ENCODE results near the gene OSGIN1.

The OSGIN1 gene

DNA sequence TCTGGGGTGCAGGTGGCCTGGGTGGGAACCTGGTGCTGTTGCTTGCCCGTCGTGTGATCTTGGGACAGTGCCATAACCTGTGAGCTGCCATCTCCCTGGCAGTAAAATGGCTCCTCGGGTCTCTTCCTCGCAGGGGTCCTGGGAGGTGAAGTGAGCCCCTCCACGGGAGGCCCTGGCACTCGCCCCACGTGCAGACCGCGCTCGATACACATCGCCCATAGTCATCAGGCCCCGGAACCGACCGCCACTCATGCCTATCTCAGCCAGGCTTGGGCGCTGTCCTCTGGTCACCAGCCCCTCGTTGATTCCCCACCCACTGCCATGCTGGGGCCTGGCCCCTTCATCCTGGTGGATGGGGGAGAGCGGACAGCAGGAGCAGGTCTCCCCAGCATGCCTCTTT, 21.5 kb upstream of the OSGIN1 start:
- H3K36me3 Mint-ChIP-seq (ENCODE audit: insufficient read depth) = peaks cover 9% of the 10 kb centered on the region
- H3K4me3 Mint-ChIP-seq = no peak overlapping the region
- H3K4me1 Mint-ChIP-seq (ENCODE audit: low read depth in 2 of 2) = peaks cover 1% of the 10 kb centered on the region in 2 donors
- no peak for DNase-seq
- no peaks in the 10 kb centered on the region for H3K9me3 Mint-ChIP-seq
- H3K27me3 Mint-ChIP-seq = peaks cover 14 to 22% of the 10 kb centered on the region in 2 donors
- H3K27ac Mint-ChIP-seq = no peak overlapping the region
- ATAC-seq (replicated peaks) = no peak

DNA sequence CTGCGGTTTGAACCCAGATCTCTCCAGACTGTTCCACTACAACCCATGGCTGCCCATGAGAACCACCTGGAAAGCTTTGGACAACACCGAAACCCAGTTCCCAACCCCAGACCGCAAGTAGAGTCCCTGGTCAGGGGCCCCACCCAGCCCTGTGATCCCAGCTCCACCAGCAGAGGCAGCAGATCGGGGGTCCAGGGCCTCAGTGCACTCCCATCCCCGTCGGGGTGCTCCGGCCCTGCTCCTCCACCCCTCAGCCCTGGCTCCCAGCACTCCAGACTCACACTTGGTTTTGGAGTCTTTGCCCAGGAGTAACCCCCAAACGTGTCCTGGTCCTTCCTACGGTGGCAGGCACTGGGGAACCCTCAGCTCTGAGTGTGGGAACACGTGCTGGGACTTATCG, 20.7 kb upstream of the OSGIN1 start:
- Mint-ChIP-seq H3K4me3 (no peak overlapping the region), H3K4me1 (ENCODE audit: low read depth in 2 of 2) (no peaks in the 10 kb centered on the region), H3K36me3 (ENCODE audit: insufficient read depth) (peaks cover 5% of the 10 kb centered on the region), H3K27me3 (peaks cover 22 to 27% of the 10 kb centered on the region in 2 donors), H3K27ac (no peak overlapping the region), H3K9me3 (no peaks in the 10 kb centered on the region)
- DNase-seq (no peak), ATAC-seq (replicated peaks) (no peak)

DNA sequence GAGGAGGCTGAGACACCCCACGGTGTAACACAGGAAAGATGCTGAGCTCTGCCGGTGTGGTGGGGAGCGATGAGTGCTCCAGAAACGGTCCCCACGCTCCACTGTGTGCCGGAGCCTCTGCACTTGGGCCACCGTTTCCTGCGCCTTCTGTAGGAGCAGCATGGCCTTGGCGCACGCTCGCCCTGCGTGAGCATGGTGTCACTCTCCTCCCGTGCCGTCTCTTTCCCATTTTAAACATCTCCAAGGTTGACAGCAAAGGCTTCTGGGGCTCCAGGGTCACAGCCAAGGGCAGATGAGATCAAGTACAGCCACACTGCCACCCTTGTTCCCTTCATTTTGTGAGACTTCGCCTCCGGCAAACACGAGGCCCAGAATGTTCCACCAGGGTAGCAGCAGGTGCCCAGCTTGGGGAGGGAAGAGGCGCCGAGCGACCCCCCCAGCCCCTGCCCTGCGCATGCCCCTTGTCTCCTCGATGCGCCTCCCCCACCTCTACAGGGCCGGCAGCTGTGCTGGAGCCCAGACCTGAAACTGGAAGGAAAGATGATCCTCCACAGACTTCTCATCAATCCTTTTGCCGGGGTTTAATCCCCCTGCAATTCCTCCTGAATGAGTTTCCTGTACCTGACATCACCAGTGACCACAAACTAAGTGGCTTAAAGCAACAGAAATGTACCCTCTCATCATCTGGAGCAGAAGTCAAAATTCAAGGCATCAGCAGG, 19.9 kb upstream of the OSGIN1 start:
- H3K27me3 Mint-ChIP-seq = peaks cover 24 to 27% of the 10 kb centered on the region in 2 donors
- no peak for ATAC-seq (replicated peaks)
- H3K4me1 Mint-ChIP-seq (ENCODE audit: low read depth in 2 of 2) = no peaks in the 10 kb centered on the region
- H3K4me3 Mint-ChIP-seq = no peak overlapping the region
- no peak for DNase-seq
- peaks cover 5% of the 10 kb centered on the region for H3K36me3 Mint-ChIP-seq (ENCODE audit: insufficient read depth)
- no peak overlapping the region for H3K27ac Mint-ChIP-seq
- no peaks in the 10 kb centered on the region for H3K9me3 Mint-ChIP-seq

DNA sequence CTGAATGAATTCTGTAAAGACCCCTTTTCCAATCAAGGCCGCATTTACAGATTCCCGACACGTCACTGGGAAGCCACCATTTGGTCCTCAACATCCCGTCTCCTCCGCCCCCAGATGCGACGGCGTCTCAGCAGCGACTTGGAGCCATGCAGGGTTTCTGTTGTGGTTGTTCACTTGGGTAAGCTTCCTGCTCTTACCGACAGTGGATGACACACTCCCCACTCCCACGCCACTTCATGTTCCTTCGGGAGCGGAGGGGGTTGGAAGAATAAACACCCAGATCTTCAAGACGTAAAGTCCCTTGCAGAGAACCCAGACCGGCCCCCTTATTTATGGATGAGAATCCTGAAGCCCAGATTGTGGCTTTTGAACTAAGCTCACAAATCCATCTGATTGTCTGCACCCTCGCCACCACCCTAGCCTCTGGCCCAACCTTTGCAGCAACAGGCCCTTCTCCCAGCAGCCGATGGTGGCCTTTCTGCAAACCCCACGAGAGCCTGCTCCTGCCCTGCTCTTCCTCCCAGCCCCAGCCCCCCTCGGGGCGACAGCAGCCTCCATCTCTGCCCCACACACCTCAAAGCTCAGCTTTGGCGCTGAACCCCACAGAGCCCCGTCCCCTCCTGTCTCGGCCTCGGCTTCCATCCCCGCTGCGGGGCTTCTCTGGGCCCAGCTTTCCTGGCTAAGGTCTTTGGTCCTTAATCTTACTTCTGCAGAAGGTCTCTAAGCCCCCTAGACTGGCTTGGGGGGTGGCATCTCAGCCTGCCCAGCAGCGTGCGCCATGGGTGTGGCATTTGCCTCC, 19.0 kb upstream of the OSGIN1 start:
- Mint-ChIP-seq H3K27ac (no peak overlapping the region), H3K4me1 (ENCODE audit: low read depth in 2 of 2) (no peaks in the 10 kb centered on the region), H3K9me3 (no peaks in the 10 kb centered on the region), H3K4me3 (no peak overlapping the region), H3K36me3 (ENCODE audit: insufficient read depth) (peaks cover 5% of the 10 kb centered on the region), H3K27me3 (peaks cover 24 to 30% of the 10 kb centered on the region in 2 donors)
- DNase-seq (no peak), ATAC-seq (replicated peaks) (no peak)

DNA sequence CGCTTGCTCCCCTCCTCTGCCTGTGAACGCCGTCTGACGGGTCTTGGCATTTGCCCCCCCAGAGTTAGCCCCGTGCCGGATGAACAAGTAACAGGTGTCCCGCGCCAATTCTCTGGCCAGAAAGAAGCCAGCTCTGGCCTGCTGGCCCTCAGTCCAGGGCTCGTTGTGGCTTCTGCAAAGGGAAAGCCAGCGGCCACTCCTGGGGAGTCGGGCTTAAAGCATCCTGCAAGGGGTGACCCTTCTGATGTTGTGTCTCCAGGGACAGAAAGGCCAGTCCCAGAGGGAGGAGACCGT, 18.4 kb upstream of the OSGIN1 start:
- H3K4me3 Mint-ChIP-seq = no peak overlapping the region
- peaks cover 5% of the 10 kb centered on the region for H3K36me3 Mint-ChIP-seq (ENCODE audit: insufficient read depth)
- H3K27me3 Mint-ChIP-seq = peaks cover 24 to 35% of the 10 kb centered on the region in 2 donors
- H3K9me3 Mint-ChIP-seq = no peaks in the 10 kb centered on the region
- H3K27ac Mint-ChIP-seq = peak overlapping the region in 1 of 2 donors; percentile 35
- H3K4me1 Mint-ChIP-seq (ENCODE audit: low read depth in 2 of 2) = peaks cover 0 to 2% of the 10 kb centered on the region in 2 donors
- ATAC-seq (replicated peaks) (no peak), DNase-seq (no peak)

DNA sequence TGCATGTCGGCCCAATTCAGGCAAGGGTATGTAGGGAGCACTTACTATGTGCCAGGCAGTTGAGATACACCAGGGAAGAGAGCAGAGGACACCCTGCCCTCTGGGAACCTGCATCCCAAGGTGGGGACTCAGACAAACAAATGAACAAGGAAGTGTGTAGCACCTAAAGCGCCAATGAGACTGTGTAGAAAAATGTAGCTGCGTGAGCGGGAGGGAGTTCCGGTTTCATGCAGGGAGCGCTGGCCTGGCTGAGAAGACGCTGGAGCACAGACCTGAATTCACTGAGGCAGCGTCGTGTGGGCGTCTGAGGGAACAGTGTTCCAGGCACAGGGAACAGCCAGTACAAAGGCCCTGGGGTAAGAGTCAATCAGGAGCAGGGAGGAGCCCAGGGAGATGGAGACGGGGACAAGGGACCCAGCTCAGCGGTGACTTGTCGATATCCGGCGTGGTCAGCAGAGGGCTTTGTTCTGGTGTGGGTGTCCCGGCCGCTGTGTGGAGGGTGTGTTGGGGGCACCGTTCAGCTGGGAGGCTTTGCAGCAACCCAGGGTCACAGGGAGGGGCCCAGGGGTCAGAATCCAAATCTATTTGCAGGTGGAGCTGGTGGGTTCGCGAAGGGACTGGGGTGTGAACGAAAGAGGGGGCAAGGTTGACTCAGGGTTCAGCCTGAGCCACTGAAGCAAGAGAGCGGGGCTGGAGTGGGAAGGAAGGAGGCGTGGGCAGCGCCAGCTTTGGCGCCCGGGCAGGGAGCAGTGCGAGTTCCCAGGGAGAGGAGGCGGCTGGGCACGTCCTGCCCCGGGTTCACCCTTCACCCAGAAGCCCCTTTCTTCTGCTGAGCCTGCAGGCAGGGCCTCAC, 17.8 kb upstream of the OSGIN1 start:
- peaks cover 24 to 36% of the 10 kb centered on the region in 2 donors for H3K27me3 Mint-ChIP-seq
- H3K9me3 Mint-ChIP-seq = no peaks in the 10 kb centered on the region
- H3K36me3 Mint-ChIP-seq (ENCODE audit: insufficient read depth) = peaks cover 5% of the 10 kb centered on the region
- H3K4me1 Mint-ChIP-seq (ENCODE audit: low read depth in 2 of 2) = peaks cover 0 to 2% of the 10 kb centered on the region in 2 donors
- ATAC-seq (replicated peaks) (no peak), DNase-seq (no peak)
- peak overlapping the region in 1 of 2 donors; percentile 35 for H3K27ac Mint-ChIP-seq
- H3K4me3 Mint-ChIP-seq = no peak overlapping the region

DNA sequence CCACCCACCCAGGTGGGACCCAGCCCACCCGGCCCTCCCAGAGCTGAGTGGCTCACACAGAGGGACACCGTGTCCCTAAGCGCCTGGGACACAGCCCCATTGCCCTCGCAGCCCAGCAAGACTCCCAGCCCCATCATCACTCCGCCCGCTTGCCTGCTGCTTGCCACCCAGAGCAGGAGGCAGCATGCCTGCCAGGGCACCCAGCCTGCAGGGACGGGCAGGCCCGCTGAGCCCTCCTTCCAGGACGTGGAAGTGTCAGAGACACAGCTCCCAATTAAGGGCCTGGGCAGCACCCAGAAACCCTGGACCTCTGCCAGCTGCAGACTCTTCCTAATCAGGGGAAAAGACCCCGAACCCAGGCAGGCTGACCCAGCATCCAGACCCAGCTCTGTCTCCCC, 17.2 kb upstream of the OSGIN1 start:
- DNase-seq (no peak), ATAC-seq (replicated peaks) (no peak)
- no peak overlapping the region for H3K27ac Mint-ChIP-seq
- H3K9me3 Mint-ChIP-seq = no peaks in the 10 kb centered on the region
- H3K4me3 Mint-ChIP-seq = no peak overlapping the region
- peaks cover 5% of the 10 kb centered on the region for H3K36me3 Mint-ChIP-seq (ENCODE audit: insufficient read depth)
- H3K4me1 Mint-ChIP-seq (ENCODE audit: low read depth in 2 of 2) = peaks cover 0 to 2% of the 10 kb centered on the region in 2 donors
- H3K27me3 Mint-ChIP-seq = peaks cover 24 to 36% of the 10 kb centered on the region in 2 donors

DNA sequence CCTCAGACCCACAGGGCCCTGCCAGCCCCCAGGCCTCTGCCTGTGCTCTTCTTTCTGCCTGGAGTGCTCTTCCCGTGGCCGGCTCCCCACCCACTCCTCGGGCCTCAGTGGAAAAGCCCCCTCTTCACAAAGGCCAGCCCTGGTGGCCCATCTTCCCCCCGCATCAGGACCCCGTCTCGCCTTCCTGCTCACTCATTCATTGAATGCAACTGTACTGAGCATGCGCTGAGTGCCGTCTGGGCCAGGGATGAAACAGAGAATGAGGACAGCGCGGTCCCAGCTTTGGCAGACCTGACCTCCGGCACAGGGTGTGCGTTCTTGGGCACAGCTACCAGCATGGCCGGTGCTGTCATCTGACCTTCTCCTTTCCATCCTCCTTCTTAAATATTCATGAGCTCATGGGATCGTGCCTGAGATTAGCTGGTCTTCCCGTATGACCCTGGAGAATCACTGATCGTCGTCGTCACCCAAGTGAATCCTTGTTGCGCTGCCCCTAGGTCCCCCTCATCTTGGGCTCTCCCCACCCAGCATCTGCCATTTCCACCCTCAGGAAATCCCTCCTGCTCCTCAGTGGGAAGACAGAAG, 16.4 kb upstream of the OSGIN1 start:
- DNase-seq (no peak), ATAC-seq (replicated peaks) (no peak)
- H3K4me3 Mint-ChIP-seq = no peak overlapping the region
- H3K4me1 Mint-ChIP-seq (ENCODE audit: low read depth in 2 of 2) = peaks cover 0 to 2% of the 10 kb centered on the region in 2 donors
- H3K27ac Mint-ChIP-seq = no peak overlapping the region
- H3K36me3 Mint-ChIP-seq (ENCODE audit: insufficient read depth) = peaks cover 5% of the 10 kb centered on the region
- peaks cover 24 to 36% of the 10 kb centered on the region in 2 donors for H3K27me3 Mint-ChIP-seq
- no peaks in the 10 kb centered on the region for H3K9me3 Mint-ChIP-seq

DNA sequence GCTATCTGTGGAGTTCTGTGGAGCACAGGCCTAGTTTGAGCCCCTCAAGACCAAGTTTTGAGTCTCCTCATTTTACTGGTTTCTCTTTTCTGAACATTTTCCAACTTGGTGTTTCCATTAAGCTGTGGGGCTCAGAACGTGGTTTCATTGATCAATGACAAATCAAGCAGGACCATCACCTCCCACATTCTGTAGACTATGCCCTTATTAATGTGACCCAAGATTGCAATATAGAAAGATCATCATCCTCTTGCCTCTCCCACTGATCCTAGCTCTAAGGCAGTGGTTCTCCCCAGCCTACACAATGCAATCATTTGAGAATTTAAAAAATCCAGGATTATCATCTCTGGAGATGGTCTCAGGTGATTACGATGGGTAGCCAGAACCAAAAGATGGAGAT, 15.8 kb upstream of the OSGIN1 start:
- Mint-ChIP-seq H3K4me3 (no peak overlapping the region), H3K4me1 (ENCODE audit: low read depth in 2 of 2) (peaks cover 0 to 2% of the 10 kb centered on the region in 2 donors), H3K27ac (no peak overlapping the region), H3K36me3 (ENCODE audit: insufficient read depth) (peaks cover 5% of the 10 kb centered on the region), H3K27me3 (peaks cover 24 to 36% of the 10 kb centered on the region in 2 donors), H3K9me3 (no peaks in the 10 kb centered on the region)
- no peak for ATAC-seq (replicated peaks)
- DNase-seq = no peak

DNA sequence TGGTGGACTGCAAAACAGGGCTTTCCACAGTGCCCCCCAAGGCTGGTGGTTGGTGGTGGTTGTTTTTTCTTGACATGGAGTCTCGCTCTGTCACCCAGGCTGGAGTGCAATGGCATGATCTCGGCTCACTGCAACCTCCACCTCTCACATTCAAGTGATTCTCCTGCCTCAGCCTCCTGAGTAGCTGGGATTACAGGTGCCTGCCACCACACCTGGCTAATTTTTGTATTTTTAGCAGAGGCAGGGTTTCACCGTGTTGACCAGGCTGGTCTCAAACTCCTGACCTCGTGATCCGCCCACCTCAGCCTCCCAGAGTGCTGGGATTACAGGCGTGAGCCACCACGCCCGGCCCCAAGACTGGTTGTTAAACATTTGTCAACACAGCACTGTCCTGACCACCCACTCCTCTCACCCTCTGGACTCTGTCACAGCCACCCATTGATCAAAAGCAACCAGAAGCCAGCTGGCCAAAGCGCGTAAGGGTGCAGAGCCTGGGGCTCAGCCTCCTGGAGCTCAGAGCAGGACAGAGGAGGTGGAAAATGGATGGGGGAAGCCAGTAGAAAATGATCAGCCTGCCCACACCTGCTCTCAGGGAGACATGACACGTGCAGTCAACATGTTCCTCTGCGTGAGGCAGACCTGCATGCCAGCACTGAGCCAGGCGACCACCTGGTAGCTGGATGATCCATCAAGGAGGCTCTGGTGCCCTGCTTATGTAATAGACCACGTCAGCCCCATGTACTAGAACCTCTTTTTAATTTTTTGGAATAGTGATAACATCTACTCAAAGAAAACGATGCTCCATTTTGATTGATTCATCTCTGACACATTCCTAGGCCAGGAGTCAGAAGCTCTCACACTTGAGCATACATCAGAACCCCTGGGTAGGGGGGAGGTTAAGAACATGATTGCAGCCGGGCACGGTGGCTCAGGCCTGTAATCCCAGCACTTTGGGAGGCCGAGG, 14.8 kb upstream of the OSGIN1 start:
- ATAC-seq (replicated peaks) = no peak
- Mint-ChIP-seq H3K9me3 (no peaks in the 10 kb centered on the region), H3K4me3 (no peak overlapping the region), H3K27ac (no peak overlapping the region), H3K4me1 (ENCODE audit: low read depth in 2 of 2) (peaks cover 0 to 2% of the 10 kb centered on the region in 2 donors), H3K27me3 (peaks cover 24 to 44% of the 10 kb centered on the region in 2 donors), H3K36me3 (ENCODE audit: insufficient read depth) (peaks cover 5% of the 10 kb centered on the region)
- DNase-seq = no peak

DNA sequence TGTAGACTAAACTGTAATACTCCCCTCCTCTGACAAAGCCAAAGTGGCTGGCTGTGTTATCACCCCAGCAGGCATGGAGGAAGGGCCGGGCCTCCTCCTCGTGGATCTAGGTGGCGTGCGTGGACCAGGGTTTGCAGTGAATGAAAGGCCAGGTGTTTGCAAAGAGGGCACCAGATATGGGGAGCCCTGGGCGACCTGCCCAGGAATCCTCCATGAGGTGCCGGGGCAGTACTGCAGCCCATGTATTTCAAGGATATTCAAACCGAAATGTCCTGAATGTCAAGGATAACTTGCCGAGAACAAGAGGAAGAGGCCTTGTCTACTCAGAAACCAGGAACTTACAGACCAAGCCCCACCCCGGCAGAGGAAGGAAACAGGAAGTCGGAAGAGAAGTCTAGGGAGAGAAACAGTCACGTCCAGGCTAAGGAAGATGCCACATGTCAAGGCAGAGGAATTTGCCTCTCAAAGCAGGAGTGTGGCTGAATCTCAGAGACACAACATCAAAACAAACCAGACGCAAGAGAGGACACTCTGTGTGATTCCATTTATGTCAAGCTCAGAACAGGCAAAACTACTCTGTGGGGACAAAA, 13.7 kb upstream of the OSGIN1 start:
- Mint-ChIP-seq H3K9me3 (no peaks in the 10 kb centered on the region), H3K36me3 (ENCODE audit: insufficient read depth) (peaks cover 5% of the 10 kb centered on the region), H3K27me3 (peaks cover 22 to 46% of the 10 kb centered on the region in 2 donors), H3K4me1 (ENCODE audit: low read depth in 2 of 2) (peaks cover 0 to 2% of the 10 kb centered on the region in 2 donors), H3K27ac (no peak overlapping the region), H3K4me3 (no peak overlapping the region)
- DNase-seq = no peak
- ATAC-seq (replicated peaks) = no peak

DNA sequence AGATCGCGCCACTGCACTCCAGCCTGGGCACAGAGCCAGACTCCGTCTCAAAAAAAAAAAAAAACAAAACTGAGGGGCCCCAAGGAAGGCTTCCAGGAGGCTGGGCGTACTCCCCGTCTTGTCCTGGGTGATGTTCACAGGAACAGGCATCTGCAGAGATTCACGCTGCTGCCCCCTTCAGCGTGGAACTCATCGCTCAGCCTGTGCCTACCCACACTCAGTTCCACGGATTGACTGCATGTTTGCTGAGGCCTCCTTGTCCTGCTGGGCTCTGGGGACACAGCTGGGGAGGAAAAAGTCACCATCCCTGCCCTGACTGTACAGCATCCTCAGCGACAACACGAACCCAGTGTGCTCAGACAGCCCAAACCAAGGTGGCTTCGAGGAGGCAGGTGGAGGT, 12.9 kb upstream of the OSGIN1 start:
- H3K4me3 Mint-ChIP-seq = no peak overlapping the region
- H3K36me3 Mint-ChIP-seq (ENCODE audit: insufficient read depth) = peaks cover 5% of the 10 kb centered on the region
- H3K27me3 Mint-ChIP-seq = peaks cover 14 to 38% of the 10 kb centered on the region in 2 donors
- no peak for ATAC-seq (replicated peaks)
- no peak for DNase-seq
- no peaks in the 10 kb centered on the region for H3K9me3 Mint-ChIP-seq
- H3K27ac Mint-ChIP-seq = no peak overlapping the region
- peaks cover 0 to 2% of the 10 kb centered on the region in 2 donors for H3K4me1 Mint-ChIP-seq (ENCODE audit: low read depth in 2 of 2)
